ENCODE data around the gene NHLRC1.

DNA sequence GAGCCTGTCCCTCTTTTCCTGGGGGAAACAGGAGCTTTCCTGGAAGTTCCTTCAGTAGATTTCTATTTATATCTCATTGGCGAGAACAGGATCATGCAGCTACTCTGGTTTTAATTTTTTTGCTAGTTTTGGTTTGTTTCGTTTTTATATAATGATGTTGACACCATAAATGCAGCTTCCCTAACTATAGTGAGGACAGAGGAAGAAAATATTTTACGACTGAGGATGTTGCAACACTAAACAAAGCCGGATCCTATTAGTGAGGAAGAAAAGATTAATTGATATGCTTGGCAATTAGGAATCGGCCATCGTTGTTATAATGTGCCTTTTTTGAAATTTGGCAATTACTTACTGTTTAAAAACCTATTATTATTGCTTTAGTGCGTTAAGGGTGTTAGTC lies 49.4 kb upstream of the NHLRC1 start:
- TF ChIP-seq CTCF (IDR thresholded peaks at IDR 0.05) = no peak
- no peak for TF ChIP-seq ESRRA (CRISPR knock-in tag; IDR thresholded peaks at IDR 0.05; ENCODE audit: borderline replicate concordance)
- no peak for TF ChIP-seq SOX15 (CRISPR knock-in tag; IDR thresholded peaks at IDR 0.05)
- no peak for TF ChIP-seq CBFB (CRISPR knock-in tag; IDR thresholded peaks at IDR 0.05; ENCODE audit: low read depth)
- TF ChIP-seq NFE2L1 (CRISPR knock-in tag; IDR thresholded peaks at IDR 0.05) = no peak
- no peak for TF ChIP-seq FOXP1 (CRISPR knock-in tag; IDR thresholded peaks at IDR 0.05; ENCODE audit: borderline replicate concordance)
- no peak for TF ChIP-seq IRF2 (CRISPR knock-in tag; IDR thresholded peaks at IDR 0.05; ENCODE audit: borderline replicate concordance, low read depth)
- TF ChIP-seq, protein P1, sequence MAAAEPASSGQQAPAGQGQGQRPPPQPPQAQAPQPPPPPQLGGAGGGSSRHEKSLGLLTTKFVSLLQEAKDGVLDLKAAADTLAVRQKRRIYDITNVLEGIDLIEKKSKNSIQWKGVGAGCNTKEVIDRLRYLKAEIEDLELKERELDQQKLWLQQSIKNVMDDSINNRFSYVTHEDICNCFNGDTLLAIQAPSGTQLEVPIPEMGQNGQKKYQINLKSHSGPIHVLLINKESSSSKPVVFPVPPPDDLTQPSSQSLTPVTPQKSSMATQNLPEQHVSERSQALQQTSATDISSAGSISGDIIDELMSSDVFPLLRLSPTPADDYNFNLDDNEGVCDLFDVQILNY (CRISPR knock-in tag; IDR thresholded peaks at IDR 0.05) = no peak
- no peak for TF ChIP-seq ZSCAN18 (CRISPR knock-in tag; IDR thresholded peaks at IDR 0.05)
- no peak for TF ChIP-seq USF2 (CRISPR knock-in tag; IDR thresholded peaks at IDR 0.05)
- TF ChIP-seq, protein P2, sequence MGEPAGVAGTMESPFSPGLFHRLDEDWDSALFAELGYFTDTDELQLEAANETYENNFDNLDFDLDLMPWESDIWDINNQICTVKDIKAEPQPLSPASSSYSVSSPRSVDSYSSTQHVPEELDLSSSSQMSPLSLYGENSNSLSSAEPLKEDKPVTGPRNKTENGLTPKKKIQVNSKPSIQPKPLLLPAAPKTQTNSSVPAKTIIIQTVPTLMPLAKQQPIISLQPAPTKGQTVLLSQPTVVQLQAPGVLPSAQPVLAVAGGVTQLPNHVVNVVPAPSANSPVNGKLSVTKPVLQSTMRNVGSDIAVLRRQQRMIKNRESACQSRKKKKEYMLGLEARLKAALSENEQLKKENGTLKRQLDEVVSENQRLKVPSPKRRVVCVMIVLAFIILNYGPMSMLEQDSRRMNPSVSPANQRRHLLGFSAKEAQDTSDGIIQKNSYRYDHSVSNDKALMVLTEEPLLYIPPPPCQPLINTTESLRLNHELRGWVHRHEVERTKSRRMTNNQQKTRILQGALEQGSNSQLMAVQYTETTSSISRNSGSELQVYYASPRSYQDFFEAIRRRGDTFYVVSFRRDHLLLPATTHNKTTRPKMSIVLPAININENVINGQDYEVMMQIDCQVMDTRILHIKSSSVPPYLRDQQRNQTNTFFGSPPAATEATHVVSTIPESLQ (CRISPR knock-in tag; IDR thresholded peaks at IDR 0.05) = no peak

All from WTC11 (cell line).